GM10248 (cell line): ENCODE data around the gene HJURP.

ENCODE experiments used
- CTCF ChIA-PET: fragments of 300-600 bp; sonication (Branson Sonifier 250); formaldehyde crosslinking; extraction: SDS; loops from one replicate; lab custom pipeline; 2021; ENCODE audit warnings: antibody characterized with exemption; lab: Yijun Ruan, JAX
- POLR2A ChIA-PET: fragments of 350-650 bp; sonication (Branson Sonifier 250); formaldehyde crosslinking; extraction: SDS; loops from one replicate; lab custom pipeline; 2020; ENCODE audit warnings: antibody characterized with exemption; lab: Yijun Ruan, JAX
- DNase-seq: peaks from one replicate; pipeline ENCODE4 v3.0.0; 2012; ENCODE audit errors: extremely low spot score
- TF ChIP-seq, protein P1 (sequence below): IDR thresholded peaks from 2 replicates; pipeline ENCODE4 v1.5.1; 2012; ENCODE audit warnings: mild to moderate bottlenecking, low read depth; ENCODE audit errors: extremely low read depth, missing control alignments, control extremely low read depth

The HJURP gene

DNA sequence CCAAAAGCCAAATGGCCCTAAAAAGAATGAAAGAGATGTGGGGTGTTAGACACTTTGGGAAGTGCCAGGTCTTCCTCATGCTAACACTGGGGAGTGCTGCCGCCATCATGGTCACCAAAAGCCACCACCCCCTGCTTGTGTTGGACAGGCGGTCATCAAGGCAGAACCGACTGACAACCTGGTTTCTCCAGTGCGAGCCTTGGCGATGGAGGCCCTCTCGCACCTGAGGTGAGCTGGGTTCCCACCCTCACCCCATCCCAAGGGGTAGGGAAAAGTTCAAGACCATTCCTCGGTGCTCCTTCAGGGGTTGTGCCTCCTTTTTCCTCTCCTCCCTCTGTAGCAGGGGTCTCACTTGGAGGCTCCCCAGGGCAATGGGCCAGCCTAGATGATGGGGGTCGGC, 42.6 kb downstream of the HJURP start:
- no peak for DNase-seq
- TF ChIP-seq, protein P1, sequence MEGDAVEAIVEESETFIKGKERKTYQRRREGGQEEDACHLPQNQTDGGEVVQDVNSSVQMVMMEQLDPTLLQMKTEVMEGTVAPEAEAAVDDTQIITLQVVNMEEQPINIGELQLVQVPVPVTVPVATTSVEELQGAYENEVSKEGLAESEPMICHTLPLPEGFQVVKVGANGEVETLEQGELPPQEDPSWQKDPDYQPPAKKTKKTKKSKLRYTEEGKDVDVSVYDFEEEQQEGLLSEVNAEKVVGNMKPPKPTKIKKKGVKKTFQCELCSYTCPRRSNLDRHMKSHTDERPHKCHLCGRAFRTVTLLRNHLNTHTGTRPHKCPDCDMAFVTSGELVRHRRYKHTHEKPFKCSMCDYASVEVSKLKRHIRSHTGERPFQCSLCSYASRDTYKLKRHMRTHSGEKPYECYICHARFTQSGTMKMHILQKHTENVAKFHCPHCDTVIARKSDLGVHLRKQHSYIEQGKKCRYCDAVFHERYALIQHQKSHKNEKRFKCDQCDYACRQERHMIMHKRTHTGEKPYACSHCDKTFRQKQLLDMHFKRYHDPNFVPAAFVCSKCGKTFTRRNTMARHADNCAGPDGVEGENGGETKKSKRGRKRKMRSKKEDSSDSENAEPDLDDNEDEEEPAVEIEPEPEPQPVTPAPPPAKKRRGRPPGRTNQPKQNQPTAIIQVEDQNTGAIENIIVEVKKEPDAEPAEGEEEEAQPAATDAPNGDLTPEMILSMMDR = no peak
- ChIA-PET POLR2A (no interaction called here), CTCF (no interaction called here)

DNA sequence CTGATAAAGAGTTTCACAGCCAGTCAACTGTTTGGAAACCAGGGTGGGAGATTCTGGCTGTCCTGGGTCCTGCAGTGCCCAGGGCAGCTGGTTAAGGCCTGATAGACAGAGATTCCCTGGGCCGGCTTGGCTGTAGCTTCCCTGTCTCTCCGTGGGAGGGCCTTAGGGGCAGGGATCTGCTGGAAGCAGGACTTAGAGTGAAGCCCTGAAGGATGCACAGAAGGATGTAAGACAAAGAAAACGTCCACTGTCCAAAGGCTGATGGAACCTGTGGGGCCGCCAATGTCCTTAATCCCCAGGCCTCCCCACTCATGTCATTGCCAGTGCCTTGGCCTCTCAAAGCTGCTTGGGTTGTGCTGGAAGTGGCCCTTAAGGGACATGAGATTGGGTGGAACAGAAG, 43.2 kb downstream of the HJURP start:
- ChIA-PET CTCF (no interaction called here), POLR2A (no interaction called here)
- no peak for DNase-seq
- TF ChIP-seq, protein P1 = no peak

DNA sequence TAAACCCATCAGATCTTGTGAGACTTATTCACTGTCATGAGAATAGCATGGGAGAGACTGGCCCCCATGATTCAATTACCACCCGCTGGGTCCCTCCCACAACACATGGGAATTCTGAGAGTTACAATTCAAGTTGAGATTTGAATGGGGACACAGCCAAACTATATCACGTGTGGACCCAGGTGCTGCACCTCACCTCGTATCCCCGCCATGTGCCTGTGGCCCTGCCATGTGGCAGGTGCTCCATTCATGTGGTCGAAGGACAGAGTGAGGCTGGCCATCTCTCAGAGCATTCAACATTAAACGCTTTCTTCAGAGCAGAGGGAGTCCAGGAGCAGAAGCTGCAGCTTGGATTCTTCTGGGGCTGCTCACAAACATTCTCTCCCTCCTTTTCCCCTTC, 44.0 kb downstream of the HJURP start:
- TF ChIP-seq, protein P1 = no peak
- no peak for DNase-seq
- CTCF ChIA-PET = no interaction called here
- POLR2A ChIA-PET = no interaction called here

DNA sequence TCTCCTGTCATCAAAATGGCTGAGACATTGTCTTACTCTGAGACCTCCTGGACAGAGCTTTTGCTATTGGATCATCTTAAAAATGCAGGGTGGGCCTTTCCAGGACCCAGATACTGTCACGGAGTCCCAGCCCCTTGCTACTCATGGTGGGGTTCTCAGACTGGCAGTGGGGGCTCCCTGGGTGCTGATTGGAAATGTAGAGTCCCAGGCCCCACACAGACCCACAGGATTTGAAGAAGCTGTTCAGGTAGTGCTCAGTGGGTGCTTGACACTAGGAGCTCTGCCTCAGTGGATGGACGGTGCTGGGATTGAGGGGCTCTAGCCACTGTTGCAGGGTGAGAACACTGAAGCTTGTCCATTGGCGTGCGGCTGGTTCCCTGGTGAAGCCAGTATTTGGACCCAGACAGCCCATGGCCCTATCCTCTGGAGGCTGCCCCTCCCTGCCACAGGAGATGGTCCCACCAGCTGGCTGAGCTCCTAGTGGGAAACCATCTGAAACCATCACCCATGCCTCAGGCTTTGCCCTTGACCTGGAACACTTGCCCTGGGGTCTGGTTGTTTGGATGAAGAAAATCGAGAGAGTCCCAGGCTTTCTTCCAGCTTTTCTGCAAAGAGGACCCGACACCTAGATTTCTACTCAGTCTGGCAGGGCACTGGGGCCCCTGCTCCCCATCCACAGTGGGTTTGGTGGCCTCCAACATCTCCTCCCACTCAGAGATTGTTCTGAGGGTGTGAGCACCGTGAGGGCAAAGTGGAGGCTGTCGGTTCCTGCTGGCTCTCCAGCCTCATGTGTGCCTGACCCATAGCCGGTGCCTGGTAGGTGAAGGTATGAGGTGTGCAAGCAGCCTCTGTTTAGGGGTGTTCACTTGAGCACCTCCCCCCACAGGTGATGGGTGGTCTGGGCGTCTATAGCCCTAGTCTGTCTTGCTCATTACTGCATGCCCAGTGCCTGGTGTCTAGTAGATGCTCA, 46.1 kb downstream of the HJURP start:
- no peak for DNase-seq
- TF ChIP-seq, protein P1 = no peak
- CTCF ChIA-PET = no interaction called here
- POLR2A ChIA-PET = no interaction called here

DNA sequence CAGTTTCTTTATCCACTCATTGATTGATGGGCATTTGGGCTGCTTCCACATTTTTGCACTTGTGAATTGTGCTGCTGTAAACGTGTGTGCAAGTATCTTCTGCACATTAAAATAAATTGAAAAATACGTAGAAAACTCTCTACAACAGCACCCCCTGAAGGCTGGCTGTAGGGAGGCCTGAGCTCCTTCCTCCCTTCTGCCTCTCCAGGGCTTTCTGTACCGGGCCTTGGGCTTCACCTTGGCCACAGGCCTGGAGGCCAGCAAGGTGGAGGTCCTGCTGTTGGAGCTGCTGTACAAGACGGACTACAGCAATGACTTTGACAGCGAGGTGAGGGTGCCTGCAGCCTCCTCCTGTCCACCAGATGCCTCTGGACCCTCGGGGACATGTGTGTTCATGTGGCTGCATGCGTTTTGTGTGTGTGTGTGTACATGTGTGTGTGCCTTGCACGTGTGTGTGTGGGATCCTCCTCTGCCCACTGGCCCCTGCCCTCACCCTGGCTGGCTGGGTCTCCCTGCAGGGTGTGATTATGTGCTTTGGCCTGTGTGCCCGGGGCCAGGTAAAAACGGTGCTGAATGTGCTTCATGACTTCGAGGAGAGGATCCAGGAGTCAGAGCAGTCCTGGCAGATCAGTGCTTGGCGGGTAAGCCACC, 47.0 kb downstream of the HJURP start:
- TF ChIP-seq, protein P1 = no peak
- ChIA-PET POLR2A (no interaction called here), CTCF (no interaction called here)
- no peak for DNase-seq

DNA sequence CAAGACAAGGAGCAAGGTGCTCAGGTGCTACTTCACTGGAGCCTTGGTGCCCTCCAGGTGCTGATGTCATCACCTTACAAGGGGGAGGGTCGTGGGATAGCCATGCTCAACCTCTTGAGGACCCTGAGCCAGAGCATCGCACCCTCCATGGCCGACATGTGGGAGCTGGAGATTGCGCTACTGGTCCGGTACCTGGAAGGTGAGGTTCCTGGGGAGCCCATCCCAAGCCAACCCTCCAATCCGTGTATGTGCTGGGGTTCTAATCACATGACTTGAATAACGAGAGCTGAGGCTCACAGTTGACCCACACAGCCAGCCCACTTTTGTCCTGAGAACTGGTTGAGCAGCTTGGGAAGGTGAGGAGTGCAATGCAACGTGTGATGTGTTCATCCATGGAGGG, 50.3 kb downstream of the HJURP start:
- TF ChIP-seq, protein P1 = no peak
- no peak for DNase-seq
- CTCF ChIA-PET = interaction anchor here (1.4 kb wide), 1 partner anchor 11 kb away, joined by 3 read pairs; no protein-coding TSS in a partner anchor
- POLR2A ChIA-PET = no interaction called here
